ENCODE measurements around the gene MAST3. TPM values are rescaled to one million over a fixed set of nuclear protein-coding genes. Genes with fewer than 3 reads are reported as not detected.

Gene MAST3
- total and polyA plus RNA-seq, 2 of the 8 experiments (the other 6 are each of a cell fraction or from before 2014, with no cell fraction given): 3.4 to 9.0 TPM

GRCh38 chr19:18159810-18160209 lies 62.2 kb downstream of the MAST3 start (continued):
- TF ChIP-seq BRCA1 (IDR thresholded peaks at IDR 0.05; ENCODE audit: low read depth, low read length) (no peak), MAX (IDR thresholded peaks at IDR 0.05) (no peak), ATF3 (IDR thresholded peaks at IDR 0.05; ENCODE audit: insufficient read depth, low read depth, low read length) (no peak), JUN (IDR thresholded peaks at IDR 0.05; ENCODE audit: low read depth, low read length) (no peak), EGR1 (IDR thresholded peaks at IDR 0.05; ENCODE audit: borderline replicate concordance, low read depth, low read length) (no peak)

All from H1 (cell line).